ENCODE results near the gene VPS33B.
"Not testable (repeated sequence)": the region's sequence is repeated elsewhere in the genome, so short reads cannot be mapped to it uniquely, and the experiment has no call there.

The VPS33B gene

GRCh38 chr15:91022832-91023129, 387 bp upstream of the VPS33B start:
- Histone ChIP-seq H3K9me3 (no peaks in the 10 kb centered on the region), H3K36me3 (no peaks in the 10 kb centered on the region), H3K4me3 (ENCODE audit: low read depth, low read length) (peak overlapping the region; percentile 98), H3K4me1 (no peaks in the 10 kb centered on the region), H3K27me3 (no peaks in the 10 kb centered on the region)
- no peak for DNase-seq
- TF ChIP-seq CTCF (IDR thresholded peaks at IDR 0.05; ENCODE audit: low read depth, low read length): no peak

- Histone ChIP-seq H3K4me3 (ENCODE audit: low read depth, low read length) (peak overlapping the region; percentile 98), H3K4me1 (no peaks in the 10 kb centered on the region), H3K27me3 (no peaks in the 10 kb centered on the region), H3K9me3 (no peaks in the 10 kb centered on the region), H3K36me3 (no peaks in the 10 kb centered on the region)
- TF ChIP-seq CTCF (IDR thresholded peaks at IDR 0.05; ENCODE audit: low read depth, low read length): no peak
- peak; percentile 63 for DNase-seq
These were observed 799 bp downstream of the VPS33B start for GRCh38 chr15:91021516-91022074.

GRCh38 chr15:91018158-91018557, 4.2 kb downstream of the VPS33B start:
- TF ChIP-seq CTCF (IDR thresholded peaks at IDR 0.05; ENCODE audit: low read depth, low read length): no peak
- no peak overlapping the region for H3K4me3 ChIP-seq (ENCODE audit: low read depth, low read length)
- H3K9me3 ChIP-seq: no peaks in the 10 kb centered on the region

GRCh38 chr15:91017716-91018115, 4.7 kb downstream of the VPS33B start:
- Histone ChIP-seq H3K9me3 (no peaks in the 10 kb centered on the region), H3K4me1 (no peaks in the 10 kb centered on the region), H3K4me3 (ENCODE audit: low read depth, low read length) (no peak overlapping the region), H3K36me3 (peaks cover 5% of the 10 kb centered on the region; the same call in 1 of the 2 replicates), H3K27me3 (no peaks in the 10 kb centered on the region)
- TF ChIP-seq CTCF (IDR thresholded peaks at IDR 0.05; ENCODE audit: low read depth, low read length): no peak
- DNase-seq: no peak

More at GRCh38 chr15:91018158-91018557, 4.2 kb downstream of the VPS33B start:
- no peaks in the 10 kb centered on the region for H3K4me1 ChIP-seq
- DNase-seq: no peak
- peaks cover 5% of the 10 kb centered on the region; the same call in 1 of the 2 replicates for H3K36me3 ChIP-seq
- no peaks in the 10 kb centered on the region for H3K27me3 ChIP-seq

GRCh38 chr15:91013701-91014100, 8.7 kb downstream of the VPS33B start:
- H3K9me3 ChIP-seq; DNase-seq; H3K4me1 ChIP-seq; H3K27me3 ChIP-seq; H3K4me3 ChIP-seq (ENCODE audit: low read depth, low read length); H3K36me3 ChIP-seq: not testable (repeated sequence)

GRCh38 chr15:91007266-91007665, 15.1 kb downstream of the VPS33B start:
- H3K27me3 ChIP-seq: no peaks in the 10 kb centered on the region
- no peak for DNase-seq
- H3K4me3 ChIP-seq (ENCODE audit: low read depth, low read length): no peak overlapping the region
- peaks cover 8% of the 10 kb centered on the region for H3K36me3 ChIP-seq
- no peaks in the 10 kb centered on the region for H3K9me3 ChIP-seq
- H3K4me1 ChIP-seq: no peaks in the 10 kb centered on the region
- TF ChIP-seq CTCF (IDR thresholded peaks at IDR 0.05; ENCODE audit: low read depth, low read length): no peak

- no peaks in the 10 kb centered on the region for H3K27me3 ChIP-seq
- H3K4me1 ChIP-seq: no peaks in the 10 kb centered on the region
- H3K9me3 ChIP-seq: no peaks in the 10 kb centered on the region
- no peak for DNase-seq
- TF ChIP-seq CTCF (IDR thresholded peaks at IDR 0.05; ENCODE audit: low read depth, low read length): no peak
- H3K36me3 ChIP-seq: peaks cover 27% of the 10 kb centered on the region
- no peak overlapping the region for H3K4me3 ChIP-seq (ENCODE audit: low read depth, low read length)
These were observed 21.2 kb downstream of the VPS33B start for GRCh38 chr15:91001209-91001608.
